NCI-H1105 (cell line): Measurements from ENCODE around the gene MEF2C.

Experiments
- DNase-seq: peaks from one replicate; lab custom pipeline; 2025; lab: John Stamatoyannopoulos, UW

Gene MEF2C

DNA sequence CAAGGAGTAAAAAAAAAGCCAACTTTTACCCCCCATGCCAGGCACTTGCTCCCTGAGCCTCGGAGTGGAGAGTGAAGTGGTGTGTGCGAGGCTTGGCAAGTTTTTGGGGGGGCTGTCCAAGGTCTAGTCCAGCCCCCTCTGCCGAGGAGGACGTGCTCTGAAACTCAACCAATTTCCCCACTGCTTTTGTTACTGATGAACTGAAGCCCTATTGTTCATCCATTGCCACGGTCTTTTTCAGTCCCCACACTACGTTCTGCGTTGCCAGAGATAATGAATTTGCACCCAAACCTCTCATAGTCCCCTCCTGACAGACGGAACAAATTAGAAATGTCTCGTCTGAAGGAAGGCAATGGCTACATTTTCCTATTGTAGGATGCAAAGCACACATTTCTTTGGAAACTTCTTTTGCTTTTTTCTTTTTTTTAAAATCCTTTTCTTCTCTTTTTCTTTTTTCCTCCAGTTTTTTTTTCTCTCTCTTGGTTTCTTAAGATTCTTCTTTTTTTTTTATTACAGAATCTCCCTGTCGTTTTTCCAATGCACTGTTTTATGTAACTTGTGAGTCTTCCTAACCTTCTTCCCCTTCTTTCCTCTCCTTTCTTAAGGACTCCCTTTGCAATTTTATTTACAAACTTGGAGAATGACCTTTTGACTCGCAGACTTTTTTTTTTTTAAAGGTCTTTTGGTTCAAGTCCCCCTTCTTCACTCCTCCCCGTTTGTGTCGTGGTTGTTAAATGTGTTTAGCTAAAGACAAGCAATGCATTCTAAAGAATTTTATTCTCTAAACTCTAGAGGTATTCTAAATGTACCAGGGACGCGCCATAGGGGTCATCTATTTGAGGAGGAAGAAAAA, 209.5 kb downstream of the MEF2C start:
- no peak for DNase-seq

DNA sequence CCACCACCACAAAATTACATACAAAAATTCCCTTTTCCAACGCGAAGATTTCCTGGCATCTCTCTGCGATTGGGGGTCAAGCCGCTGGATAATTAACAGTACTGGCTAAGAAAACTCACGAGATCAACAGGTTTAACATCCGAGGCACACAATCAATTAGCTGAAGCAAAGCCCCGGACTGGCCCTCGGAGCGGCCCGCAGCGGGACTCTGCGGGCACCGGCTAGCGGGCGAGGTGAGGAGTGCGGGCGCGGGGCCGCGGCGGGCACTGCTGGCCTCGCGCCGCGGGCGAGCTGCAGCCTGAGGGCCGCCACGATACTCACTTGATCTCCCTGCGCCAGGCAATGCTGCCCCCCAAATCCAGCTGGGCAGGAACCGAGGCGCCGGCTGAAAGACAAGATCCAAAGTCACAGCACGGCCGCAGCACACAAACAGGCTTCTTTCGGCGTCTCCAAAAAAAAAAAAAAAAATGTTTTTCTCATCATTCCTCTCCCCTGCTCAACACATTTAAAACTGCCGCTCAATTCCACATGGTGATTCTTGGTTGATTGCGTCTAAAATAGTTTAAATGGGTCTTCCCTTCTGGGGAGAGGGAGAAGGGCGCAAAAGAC, 210.2 kb downstream of the MEF2C start:
- DNase-seq: no peak

DNA sequence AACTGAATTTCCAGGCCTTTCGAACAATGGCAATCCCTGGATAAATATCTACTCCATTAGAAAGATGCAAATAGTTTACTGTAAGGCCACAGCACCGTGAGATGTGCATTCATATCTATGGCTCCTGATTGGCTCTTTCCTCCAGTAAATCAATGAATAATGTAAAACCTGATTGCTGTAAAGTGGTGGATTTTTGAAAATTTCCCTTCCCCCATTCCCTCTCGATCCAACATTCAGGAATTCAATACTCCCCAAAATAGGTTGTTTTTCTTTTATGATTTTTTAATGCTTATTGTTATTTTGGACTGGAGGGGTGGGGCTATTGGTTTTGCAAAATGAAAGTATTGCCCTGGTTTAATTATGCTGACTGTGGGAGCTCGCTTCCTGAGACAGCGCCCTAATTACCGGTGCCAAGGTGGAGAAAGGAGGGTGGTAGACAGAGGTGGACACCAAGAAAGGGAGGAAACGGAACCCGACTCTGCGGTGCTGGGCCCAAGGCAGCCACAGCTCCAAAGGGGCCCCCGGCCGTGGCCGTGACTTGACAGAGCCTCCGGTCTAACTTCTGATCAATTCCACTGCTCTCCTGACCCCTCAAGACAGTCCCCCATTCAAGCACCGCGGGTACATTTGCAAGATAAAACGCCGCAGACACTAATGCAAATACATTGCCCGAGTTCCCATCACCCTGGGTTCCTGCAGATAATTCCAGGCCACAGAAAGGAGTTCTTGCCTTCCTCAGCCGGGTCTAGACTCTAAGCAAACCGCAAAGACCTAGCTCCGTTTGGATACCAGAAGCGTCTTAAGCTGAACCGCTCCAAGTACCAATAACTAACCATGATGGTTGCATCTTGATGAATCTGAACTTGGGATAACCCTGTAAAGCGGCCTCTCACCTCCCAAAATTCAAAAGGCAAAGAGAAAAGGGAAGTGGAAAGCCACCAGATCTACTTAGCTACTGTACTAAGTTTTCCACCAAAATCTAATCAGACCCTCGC, 211.2 kb downstream of the MEF2C start:
- DNase-seq: no peak

DNA sequence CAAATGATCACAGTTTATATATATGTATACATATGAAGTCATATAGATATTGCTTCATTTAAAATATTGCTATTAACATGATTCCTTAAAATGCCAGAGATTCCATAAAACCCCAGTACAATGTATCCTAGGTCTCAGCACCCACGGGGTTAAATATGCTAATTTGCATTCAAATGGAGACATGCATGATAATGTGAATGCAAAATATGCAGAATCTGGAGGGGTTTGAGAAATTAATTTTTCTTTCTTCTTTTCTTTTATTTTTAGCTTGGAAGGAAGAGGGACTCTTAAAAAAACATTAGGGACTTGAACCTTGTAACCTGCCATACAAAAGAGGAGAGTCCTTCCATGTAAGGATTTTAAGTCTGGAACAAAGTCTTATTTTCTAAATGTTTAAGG, 211.9 kb downstream of the MEF2C start:
- DNase-seq: no peak

DNA sequence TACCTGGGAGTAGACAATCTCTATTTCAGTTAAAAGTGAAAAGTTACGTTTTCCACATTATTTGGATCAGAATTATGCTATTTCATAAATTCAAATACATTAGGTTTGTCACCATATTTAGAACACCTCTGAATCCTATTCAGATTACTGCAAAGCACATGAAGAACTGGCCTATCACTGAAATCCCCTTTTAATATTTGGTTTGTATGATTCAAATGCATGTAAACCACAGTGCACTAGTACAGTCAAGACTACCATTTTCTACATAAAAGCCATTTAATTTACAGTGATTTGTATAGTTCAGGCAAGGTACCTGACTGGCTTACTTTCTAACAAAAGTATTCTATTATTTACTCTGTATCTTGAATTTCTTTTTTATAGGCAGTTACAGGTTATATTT, 212.5 kb downstream of the MEF2C start:
- no peak for DNase-seq

DNA sequence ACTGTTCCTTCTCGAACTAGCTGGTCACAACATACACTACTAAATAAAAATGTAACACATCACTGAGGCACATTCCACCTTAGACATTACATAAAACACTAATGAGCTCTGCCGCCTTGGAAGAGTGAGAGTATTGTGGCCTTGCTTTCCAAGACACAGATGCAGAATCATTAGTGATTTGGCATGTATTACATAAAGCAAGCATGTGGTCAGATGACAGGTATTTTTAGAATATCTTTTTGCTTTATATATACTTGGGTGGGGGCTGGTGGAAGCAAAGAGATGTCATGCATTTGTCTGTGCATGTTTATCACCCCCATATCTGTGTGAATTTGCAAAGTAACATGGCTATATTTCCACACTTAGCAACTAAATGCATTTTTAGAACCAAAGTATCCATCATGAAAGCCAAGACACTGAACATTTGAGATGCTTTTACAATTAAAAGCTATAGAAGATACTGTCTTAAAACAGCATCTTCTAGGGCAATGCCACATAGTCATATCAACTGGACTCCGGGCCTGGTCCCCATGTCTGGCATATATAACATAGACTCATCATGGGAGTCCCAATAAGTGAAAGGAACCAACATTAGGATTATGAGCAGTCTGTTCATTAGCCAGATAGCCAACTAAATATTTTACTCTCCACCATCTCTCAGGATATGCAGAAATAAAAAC, 213.5 kb downstream of the MEF2C start:
- DNase-seq: no peak

DNA sequence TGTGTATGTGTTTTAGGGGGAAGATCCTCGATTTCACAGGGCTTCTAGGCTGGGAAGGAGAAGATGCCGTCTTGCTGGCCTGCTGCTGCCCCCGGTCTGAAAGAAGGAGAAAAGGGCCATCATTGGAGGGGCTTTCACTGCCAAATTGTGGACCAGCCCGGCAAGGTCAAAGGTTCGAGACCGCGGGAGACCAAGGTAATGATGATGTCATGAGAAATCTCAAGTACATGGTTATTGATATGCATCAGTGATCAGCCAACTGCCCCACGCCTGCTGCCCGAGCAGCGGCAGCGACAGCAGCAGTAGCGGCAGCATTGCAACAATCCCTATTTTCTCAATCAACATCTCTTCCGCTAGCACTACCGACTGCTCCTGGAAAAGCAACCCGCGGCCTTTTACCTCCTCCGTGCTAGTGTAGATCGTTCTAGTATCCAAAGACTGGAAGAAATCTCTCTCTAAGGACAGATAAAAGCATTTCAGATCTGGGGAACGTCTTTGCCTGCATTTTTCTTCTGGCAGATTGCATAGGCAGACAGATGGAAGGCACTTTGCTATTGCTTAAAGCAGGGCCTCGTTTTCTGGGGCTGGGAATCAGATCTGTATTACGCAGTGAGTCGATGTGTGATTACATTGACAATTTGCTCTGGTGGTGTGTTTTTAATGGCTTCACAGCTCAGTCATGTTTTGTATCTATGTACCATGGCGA, 215.3 kb downstream of the MEF2C start:
- DNase-seq: no peak
